HepG2 (cell line): ENCODE measurements around the gene PHKB. TPM values are rescaled to one million over a fixed set of nuclear protein-coding genes. Genes with fewer than 3 reads are reported as not detected.

Experiments
- ATAC-seq: fragments of 200-7000 bp; cut with Tn5 transposase; 3 replicates; pipeline ENCODE4 v1.9.1; 2020; ENCODE audit warnings: mild to moderate bottlenecking, moderate library complexity
- BruUV-seq: library from RNA; stranded (reverse); fragments of 400-500 nt; replicated peaks from 2 replicates; lab custom pipeline; 2021; lab: Mats Ljungman, UMichigan
- CTCF ChIA-PET: fragments of 300-600 bp; formaldehyde crosslinking; extraction: SDS; loops from one replicate; lab custom pipeline; 2021; ENCODE audit warnings: low total read pairs, inconsistent platforms, low intra/inter-chr PET ratio; lab: Yijun Ruan, JAX
- POLR2A ChIA-PET: fragments of 350-600 bp; sonication (Branson Sonifier 250); formaldehyde crosslinking; loops from one replicate; lab custom pipeline; 2020; ENCODE audit warnings: antibody characterized with exemption, inconsistent platforms; lab: Yijun Ruan, JAX
- DNase-seq: peaks from one replicate; pipeline ENCODE4 v3.0.0-alpha.2; 2015; ENCODE audit warnings: low spot score
- FAIRE-seq: peaks from 3 replicates; lab custom pipeline; 2011; peaks lifted over from hg19 to GRCh38; lab: Jason Lieb, UNC
- H2AFZ ChIP-seq: one replicate; pipeline ENCODE4 v1.6.1; 2011; ENCODE audit warnings: low read length, inconsistent platforms
- H3K27ac ChIP-seq: fragments of 300-600 bp; 3 replicates; pipeline ENCODE4 v1.8.0; 2011; ENCODE audit warnings: mixed run types, mild to moderate bottlenecking, mixed read lengths, low read length, inconsistent platforms; ENCODE audit not compliant: insufficient read depth; ENCODE audit errors: extremely low read length
- H3K27me3 ChIP-seq, 2 experiments: fragments of 200-600 bp in 1 of 2; 2 replicates in 1 of 2; 3 replicates in 1 of 2; pipeline versions ENCODE4 v1.6.0 to v1.8.0; 2011; ENCODE audit warnings: low read length in 2 of 2, mild to moderate bottlenecking in 2 of 2, moderate library complexity in 2 of 2, inconsistent platforms in 1 of 2; ENCODE audit not compliant: insufficient read depth in 2 of 2, control insufficient read depth in 1 of 2
- H3K36me3 ChIP-seq, 2 experiments: fragments of 200-600 bp in 1 of 2; replicated peaks in 1 of 2; 2 replicates in 1 of 2; 3 replicates in 1 of 2; pipeline versions ENCODE4 v1.5.1 to v1.8.0; 2011; ENCODE audit warnings: low read length in 2 of 2, inconsistent platforms in 1 of 2; ENCODE audit not compliant: insufficient read depth in 2 of 2, control insufficient read depth in 1 of 2
- H3K4me1 ChIP-seq: 2 replicates; pipeline ENCODE4 v1.5.1; 2012; ENCODE audit warnings: low read length, inconsistent platforms; ENCODE audit not compliant: insufficient read depth
- H3K4me2 ChIP-seq: 2 replicates; pipeline ENCODE4 v1.6.0; 2011; ENCODE audit warnings: low read depth, low read length, inconsistent platforms
- H3K4me3 ChIP-seq, 3 experiments: fragments of 200-600 bp in 1 of 3; sonication (generic), shearing (Covaris generic) in 1 of 3; replicated peaks in 1 of 3; 2 replicates each; pipeline ENCODE4 v1.5.1; 2011 to 2016; ENCODE audit warnings: low read length in 3 of 3, inconsistent platforms in 2 of 3, low read depth in 2 of 3, mild to moderate bottlenecking in 2 of 3, control low read depth in 1 of 3, mixed read lengths in 1 of 3; ENCODE audit not compliant: insufficient read depth in 1 of 3
- H3K79me2 ChIP-seq: one replicate; pipeline ENCODE4 v1.6.1; 2011; ENCODE audit warnings: low read length, inconsistent platforms; ENCODE audit not compliant: insufficient read depth
- H3K9ac ChIP-seq: 2 replicates; pipeline ENCODE4 v1.6.0; 2011; ENCODE audit warnings: mild to moderate bottlenecking, low read depth, low read length, inconsistent platforms; ENCODE audit not compliant: insufficient read depth
- H3K9me3 ChIP-seq: 2 replicates; pipeline ENCODE4 v1.5.1; 2012; ENCODE audit warnings: mild to moderate bottlenecking, low read length
- H4K20me1 ChIP-seq: 2 replicates; pipeline ENCODE4 v1.6.0; 2011; ENCODE audit warnings: inconsistent platforms, mild to moderate bottlenecking, low read length, moderate library complexity; ENCODE audit not compliant: insufficient read depth
- GTF3A ChIP-seq: sonication (generic); formaldehyde crosslinking; conservative IDR thresholded peaks from 2 replicates; pipeline ENCODE4 v1.4.0; 2020; ENCODE audit warnings: mild to moderate bottlenecking, missing genetic modification reagents
- HOXA3 ChIP-seq: sonication (generic); formaldehyde crosslinking; IDR thresholded peaks from 2 replicates; pipeline ENCODE4 v1.5.0; 2020; ENCODE audit warnings: missing genetic modification reagents
- SATB2 ChIP-seq: sonication (generic); formaldehyde crosslinking; IDR thresholded peaks from 2 replicates; pipeline ENCODE4 v1.5.0; 2020; ENCODE audit warnings: missing genetic modification reagents
- TP53 ChIP-seq: sonication (generic); formaldehyde crosslinking; conservative IDR thresholded peaks from 2 replicates; pipeline ENCODE4 v1.4.0; 2020; ENCODE audit warnings: missing genetic modification reagents
- ZNF124 ChIP-seq: sonication (generic); formaldehyde crosslinking; IDR thresholded peaks from 2 replicates; pipeline ENCODE4 v1.4.0; 2020; ENCODE audit warnings: missing genetic modification reagents
- whole genome bisulfite sequencing: methylation state at CpG from one replicate; pipeline ENCODE4 v1.1.6; 2017; ENCODE audit warnings: low lambda C conversion rate; 5-methylcytosine and 5-hydroxymethylcytosine counted together
- in situ Hi-C: cut with HindIII; loops from 2 replicates; pipeline ENCODE4 v1.10.0; 2017; ENCODE audit warnings: low pct_unique_long_range_greater_than_20kb; ENCODE audit not compliant: extremely low pct_ligation_motif_present
- intact Hi-C: fragments of 100-400 bp; cut with micrococcal nuclease; formaldehyde crosslinking; loops from one replicate; pipeline ENCODE4 v1.10.0; 2022; ENCODE audit not compliant: unreplicated experiment
- polyA plus RNA-seq, 8 experiments: library from polyadenylated mRNA; depleted of rRNA in 3 of 8; stranded (reverse) in 7 of 8; unstranded in 1 of 8; fragments of >200 nt; fragmentation: Illumina TruSeq in 4 of 8; extraction: Trizol in 4 of 8; gene quantifications; 2 replicates each; pipeline versions ENCODE4 v1.2.1 to v1.2.3, GENCODE V29; 2011 to 2016; ENCODE audit warnings: low read depth in 4 of 8, missing spikeins in 1 of 8, mixed read lengths in 1 of 8; ENCODE audit not compliant: insufficient read depth in 1 of 8
- total RNA-seq, 5 experiments: library from RNA; depleted of rRNA; stranded (reverse); fragments of >200 nt; fragmentation: Illumina TruSeq; extraction: Trizol; gene quantifications; 2 replicates each; pipeline ENCODE4 v1.2.3, GENCODE V29; 2016; ENCODE audit warnings: low read depth in 1 of 5
- TF ChIP-seq, protein P1 (sequence below): sonication (generic); formaldehyde crosslinking; IDR thresholded peaks from 2 replicates; pipeline ENCODE4 v1.8.0; 2022; ENCODE audit warnings: missing genetic modification reagents, mild to moderate bottlenecking, moderate library complexity, borderline replicate concordance
- TF ChIP-seq, protein P2 (sequence below): sonication (generic); formaldehyde crosslinking; IDR thresholded peaks from 2 replicates; pipeline ENCODE4 v1.5.0; 2020; ENCODE audit warnings: missing genetic modification reagents

PHKB gene
- total and polyA plus RNA-seq, 2 of the 13 experiments (the other 11 are each of a cell fraction or from before 2014, with no cell fraction given): 66.0 to 80.8 TPM

DNA sequence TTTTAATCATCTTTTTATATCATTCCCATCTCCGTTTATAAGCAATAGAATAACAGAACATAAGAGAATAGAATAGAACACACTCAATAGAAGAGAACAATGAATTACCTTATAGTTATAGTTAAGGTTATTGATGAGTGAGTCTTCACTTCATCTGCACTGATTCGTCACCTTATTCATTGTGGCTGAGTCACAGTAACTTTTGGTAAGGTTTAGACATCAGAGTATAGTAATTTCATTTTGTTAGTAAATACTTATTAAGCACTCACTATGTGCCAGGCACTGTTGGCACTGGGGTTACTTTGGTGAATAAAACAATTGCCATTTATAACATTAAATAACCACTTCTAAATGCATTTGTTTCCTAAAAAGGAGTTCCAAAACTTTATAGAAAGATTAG is 22.5 kb downstream of the PHKB start:
- no TSS peak for BruUV-seq
- no peak overlapping the region for H3K27ac ChIP-seq
- 97% methylated on average over 2 of the region's 2 CpGs for WGBS
- intact Hi-C loops (no loop called here), in situ Hi-C loops (no loop called here)
- H3K27me3 ChIP-seq: no peaks in the 10 kb centered on the region
- ChIA-PET CTCF (no interaction called here), POLR2A (no interaction called here)
- H3K4me1 ChIP-seq: peaks cover 34% of the 10 kb centered on the region
- peaks cover 37% of the 10 kb centered on the region for H3K79me2 ChIP-seq
- DNase-seq (no peak), ATAC-seq (no peak), FAIRE-seq (no peak)
- no peaks in the 10 kb centered on the region; a peak in 1 of 5 replicates for H3K36me3 ChIP-seq
- H2AFZ ChIP-seq: no peak overlapping the region
- no peaks in the 10 kb centered on the region for H4K20me1 ChIP-seq
- H3K9me3 ChIP-seq: no peaks in the 10 kb centered on the region
- no peak overlapping the region for H3K4me2 ChIP-seq
- H3K9ac ChIP-seq: no peak overlapping the region
- no peak overlapping the region for H3K4me3 ChIP-seq
- no peak for TF ChIP-seq ZNF124 (CRISPR knock-in tag)
- TF ChIP-seq, protein P1, sequence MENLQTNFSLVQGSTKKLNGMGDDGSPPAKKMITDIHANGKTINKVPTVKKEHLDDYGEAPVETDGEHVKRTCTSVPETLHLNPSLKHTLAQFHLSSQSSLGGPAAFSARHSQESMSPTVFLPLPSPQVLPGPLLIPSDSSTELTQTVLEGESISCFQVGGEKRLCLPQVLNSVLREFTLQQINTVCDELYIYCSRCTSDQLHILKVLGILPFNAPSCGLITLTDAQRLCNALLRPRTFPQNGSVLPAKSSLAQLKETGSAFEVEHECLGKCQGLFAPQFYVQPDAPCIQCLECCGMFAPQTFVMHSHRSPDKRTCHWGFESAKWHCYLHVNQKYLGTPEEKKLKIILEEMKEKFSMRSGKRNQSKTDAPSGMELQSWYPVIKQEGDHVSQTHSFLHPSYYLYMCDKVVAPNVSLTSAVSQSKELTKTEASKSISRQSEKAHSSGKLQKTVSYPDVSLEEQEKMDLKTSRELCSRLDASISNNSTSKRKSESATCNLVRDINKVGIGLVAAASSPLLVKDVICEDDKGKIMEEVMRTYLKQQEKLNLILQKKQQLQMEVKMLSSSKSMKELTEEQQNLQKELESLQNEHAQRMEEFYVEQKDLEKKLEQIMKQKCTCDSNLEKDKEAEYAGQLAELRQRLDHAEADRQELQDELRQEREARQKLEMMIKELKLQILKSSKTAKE (CRISPR knock-in tag): no peak
- no peak for TF ChIP-seq HOXA3
- TF ChIP-seq TP53 (CRISPR knock-in tag): no peak
- no peak for TF ChIP-seq GTF3A (CRISPR knock-in tag)

DNA sequence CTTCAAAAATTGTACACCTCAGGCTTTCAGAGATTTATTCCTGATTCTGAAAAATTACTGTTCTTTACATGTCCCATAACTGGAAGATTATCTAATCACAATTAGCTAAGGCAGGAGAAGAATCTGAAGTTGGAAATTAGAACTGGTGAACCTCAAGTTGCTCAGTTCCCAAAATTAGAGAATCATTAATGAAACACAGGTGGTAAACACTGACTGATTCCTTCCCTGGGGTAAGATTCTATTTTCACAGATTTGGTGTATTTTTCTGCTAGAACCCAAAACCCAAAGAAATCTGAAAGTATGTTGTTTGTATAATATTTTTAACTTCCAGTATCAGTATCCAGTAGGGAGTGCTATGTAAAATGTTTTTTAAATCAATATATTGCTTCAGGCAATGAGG is 25.7 kb downstream of the PHKB start:
- TF ChIP-seq, protein P2, sequence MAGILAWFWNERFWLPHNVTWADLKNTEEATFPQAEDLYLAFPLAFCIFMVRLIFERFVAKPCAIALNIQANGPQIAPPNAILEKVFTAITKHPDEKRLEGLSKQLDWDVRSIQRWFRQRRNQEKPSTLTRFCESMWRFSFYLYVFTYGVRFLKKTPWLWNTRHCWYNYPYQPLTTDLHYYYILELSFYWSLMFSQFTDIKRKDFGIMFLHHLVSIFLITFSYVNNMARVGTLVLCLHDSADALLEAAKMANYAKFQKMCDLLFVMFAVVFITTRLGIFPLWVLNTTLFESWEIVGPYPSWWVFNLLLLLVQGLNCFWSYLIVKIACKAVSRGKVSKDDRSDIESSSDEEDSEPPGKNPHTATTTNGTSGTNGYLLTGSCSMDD (CRISPR knock-in tag): no peak
- 0 out of 2 replicates have a peak, but pooled peaks have one; percentile 51 for TF ChIP-seq SATB2 (CRISPR knock-in tag)
- ChIA-PET POLR2A (no interaction called here), CTCF (no interaction called here)
- no peak overlapping the region for H2AFZ ChIP-seq
- intact Hi-C loops: no loop called here
- DNase-seq: no peak
- no peak overlapping the region for H3K27ac ChIP-seq
- BruUV-seq: no TSS peak
- no peak for ATAC-seq
- H3K4me3 ChIP-seq: no peak overlapping the region
- peaks cover 27% of the 10 kb centered on the region for H3K79me2 ChIP-seq
- H3K36me3 ChIP-seq: no peaks in the 10 kb centered on the region; a peak in 1 of 5 replicates
- no peaks in the 10 kb centered on the region for H4K20me1 ChIP-seq
- no peaks in the 10 kb centered on the region for H3K9me3 ChIP-seq
- H3K9ac ChIP-seq: no peak overlapping the region
- in situ Hi-C loops: no loop called here
- no peak for FAIRE-seq
- no peak overlapping the region for H3K4me2 ChIP-seq
- peaks cover 32% of the 10 kb centered on the region for H3K4me1 ChIP-seq
- H3K27me3 ChIP-seq: no peaks in the 10 kb centered on the region
